GM20000 (cell line): ENCODE results near the gene MAD1L1.
"Not testable (repeated sequence)": the region's sequence is repeated elsewhere in the genome, so short reads cannot be mapped to it uniquely, and the experiment has no call there.

ENCODE experiments used
- DNase-seq: peaks from one replicate; pipeline ENCODE4 v3.0.0; 2012; ENCODE audit warnings: low spot score
- TF ChIP-seq, protein P1 (sequence below): IDR thresholded peaks from 2 replicates; pipeline ENCODE4 v1.5.1; 2012; ENCODE audit warnings: mild to moderate bottlenecking, control low read depth; ENCODE audit errors: extremely low read depth, missing control alignments

The MAD1L1 gene

GRCh38 chr7:1864161-1864940, 368.4 kb downstream of the MAD1L1 start:
- TF ChIP-seq, protein P1, sequence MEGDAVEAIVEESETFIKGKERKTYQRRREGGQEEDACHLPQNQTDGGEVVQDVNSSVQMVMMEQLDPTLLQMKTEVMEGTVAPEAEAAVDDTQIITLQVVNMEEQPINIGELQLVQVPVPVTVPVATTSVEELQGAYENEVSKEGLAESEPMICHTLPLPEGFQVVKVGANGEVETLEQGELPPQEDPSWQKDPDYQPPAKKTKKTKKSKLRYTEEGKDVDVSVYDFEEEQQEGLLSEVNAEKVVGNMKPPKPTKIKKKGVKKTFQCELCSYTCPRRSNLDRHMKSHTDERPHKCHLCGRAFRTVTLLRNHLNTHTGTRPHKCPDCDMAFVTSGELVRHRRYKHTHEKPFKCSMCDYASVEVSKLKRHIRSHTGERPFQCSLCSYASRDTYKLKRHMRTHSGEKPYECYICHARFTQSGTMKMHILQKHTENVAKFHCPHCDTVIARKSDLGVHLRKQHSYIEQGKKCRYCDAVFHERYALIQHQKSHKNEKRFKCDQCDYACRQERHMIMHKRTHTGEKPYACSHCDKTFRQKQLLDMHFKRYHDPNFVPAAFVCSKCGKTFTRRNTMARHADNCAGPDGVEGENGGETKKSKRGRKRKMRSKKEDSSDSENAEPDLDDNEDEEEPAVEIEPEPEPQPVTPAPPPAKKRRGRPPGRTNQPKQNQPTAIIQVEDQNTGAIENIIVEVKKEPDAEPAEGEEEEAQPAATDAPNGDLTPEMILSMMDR: no peak
- no peak for DNase-seq

GRCh38 chr7:1863091-1863900, 369.4 kb downstream of the MAD1L1 start:
- TF ChIP-seq, protein P1: no peak
- DNase-seq: no peak

- TF ChIP-seq, protein P1: no peak
Measured at GRCh38 chr7:1862560-1862959, 370.2 kb downstream of the MAD1L1 start.

GRCh38 chr7:1861799-1862458, 370.8 kb downstream of the MAD1L1 start:
- TF ChIP-seq, protein P1: no peak
- no peak for DNase-seq

More at GRCh38 chr7:1862560-1862959, 370.2 kb downstream of the MAD1L1 start:
- peak; percentile 69 for DNase-seq

DNA sequence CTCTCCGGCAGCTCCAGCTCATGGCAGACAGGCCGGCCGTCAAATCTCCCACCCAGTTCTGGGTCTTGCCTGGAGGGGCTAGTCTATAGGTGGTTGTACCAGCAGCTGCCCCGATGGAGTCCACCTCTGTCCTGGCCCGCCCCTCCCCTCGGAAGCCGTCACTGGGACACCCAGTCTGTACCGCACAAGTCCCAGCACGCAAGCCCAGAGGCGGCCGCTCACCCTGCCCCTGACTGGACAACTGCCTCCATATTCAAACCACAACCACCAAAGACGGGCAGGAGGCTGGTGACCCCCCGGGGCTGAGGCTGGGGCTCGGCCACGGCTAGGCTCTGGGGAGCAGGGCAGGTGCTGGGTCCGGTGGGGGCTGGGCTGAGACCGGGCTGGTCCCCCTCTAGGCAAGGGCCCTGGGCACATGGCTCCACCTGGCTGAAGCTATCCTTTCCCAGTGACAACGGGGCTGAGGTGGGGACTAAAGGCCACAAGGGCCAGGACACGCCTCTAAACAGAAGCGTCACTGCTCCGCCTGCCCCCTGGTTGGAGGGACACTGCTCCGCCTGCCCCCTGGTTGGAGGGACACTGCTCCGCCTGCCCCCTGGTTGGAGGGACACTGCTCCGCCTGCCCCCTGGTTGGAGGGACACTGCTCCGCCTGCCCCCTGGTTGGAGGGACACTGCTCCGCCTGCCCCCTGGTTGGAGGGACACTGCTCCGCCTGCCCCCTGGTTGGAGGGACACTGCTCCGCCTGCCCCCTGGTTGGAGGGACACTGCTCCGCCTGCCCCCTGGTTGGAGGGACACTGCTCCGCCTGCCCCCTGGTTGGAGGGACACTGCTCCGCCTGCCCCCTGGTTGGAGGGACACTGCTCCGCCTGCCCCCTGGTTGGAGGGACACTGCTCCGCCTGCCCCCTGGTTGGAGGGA, 371.6 kb downstream of the MAD1L1 start:
- DNase-seq: not testable (repeated sequence)

- DNase-seq: no peak
Measured at GRCh38 chr7:1859266-1860035, 373.3 kb downstream of the MAD1L1 start.

More at GRCh38 chr7:1859266-1860035, 373.3 kb downstream of the MAD1L1 start:
- TF ChIP-seq, protein P1: no peak
